NCI-H526 treated with DMSO at 0.1 percent for 48 hours (cell line): ENCODE data around the gene PITPNM2.
A peak's percentile ranks its signal among the peaks of the same experiment; 100 is the strongest.
"Not testable (repeated sequence)": the region's sequence is repeated elsewhere in the genome, so short reads cannot be mapped to it uniquely, and the experiment has no call there.

Experiments used
- DNase-seq: peaks from one replicate; lab custom pipeline; 2025; lab: John Stamatoyannopoulos, UW

PITPNM2 gene

GRCh38 chr12:123120452-123121166, 30.3 kb downstream of the PITPNM2 start:
- peak; percentile 51 for DNase-seq

GRCh38 chr12:123119808-123120207, 31.1 kb downstream of the PITPNM2 start:
- DNase-seq, result no peak

- DNase-seq, result peak; percentile 71
These were observed 32.4 kb downstream of the PITPNM2 start for GRCh38 chr12:123118497-123118896.

- DNase-seq, result no peak
These were observed 35.3 kb downstream of the PITPNM2 start for GRCh38 chr12:123115409-123116121.

- no peak for DNase-seq
These were observed 36.4 kb downstream of the PITPNM2 start for GRCh38 chr12:123114304-123115083.

GRCh38 chr12:123113026-123113425, 37.9 kb downstream of the PITPNM2 start:
- peak; percentile 23 for DNase-seq

- DNase-seq, result no peak
These were observed 39.3 kb downstream of the PITPNM2 start for GRCh38 chr12:123111498-123112165.

- no peak for DNase-seq
These were observed 41.5 kb downstream of the PITPNM2 start for GRCh38 chr12:123109319-123109772.

- DNase-seq, result no peak
These were observed 42.2 kb downstream of the PITPNM2 start for GRCh38 chr12:123108682-123109066.

GRCh38 chr12:123107926-123108681, 42.8 kb downstream of the PITPNM2 start:
- no peak for DNase-seq

GRCh38 chr12:123106640-123107359, 44.1 kb downstream of the PITPNM2 start:
- DNase-seq, result no peak

- DNase-seq, result no peak
These were observed 45.6 kb downstream of the PITPNM2 start for GRCh38 chr12:123105211-123105826.

- no peak for DNase-seq
These were observed 46.1 kb downstream of the PITPNM2 start for GRCh38 chr12:123104809-123105208.

GRCh38 chr12:123104094-123104493, 46.8 kb downstream of the PITPNM2 start:
- DNase-seq, result not testable (repeated sequence)

- no peak for DNase-seq
These were observed 47.9 kb downstream of the PITPNM2 start for GRCh38 chr12:123102781-123103503.

GRCh38 chr12:123102366-123102765, 48.5 kb downstream of the PITPNM2 start:
- no peak for DNase-seq

- DNase-seq, result no peak
These were observed 49.4 kb downstream of the PITPNM2 start for GRCh38 chr12:123101526-123101925.
